Erythroblast (primary cell): Measurements from ENCODE around the gene HPS1.

Experiments used
- GATA1 ChIP-seq: IDR thresholded peaks from 2 replicates; pipeline ENCODE4 v1.6.1; 2011; ENCODE audit warnings: low read depth, mild to moderate bottlenecking, control low read depth, low read length, moderate library complexity
- POLR2A ChIP-seq: IDR thresholded peaks from 2 replicates; pipeline ENCODE4 v1.6.1; 2011; ENCODE audit warnings: mild to moderate bottlenecking, low read length

GRCh38 chr10:98420786-98421185 lies 25.9 kb downstream of the HPS1 start:
- TF ChIP-seq POLR2A: no peak
- TF ChIP-seq GATA1: no peak
